Upper lobe of right lung (tissue), 1 donor: ENCODE results near the gene DBP. TPM values are rescaled to one million over a fixed set of nuclear protein-coding genes. Genes with fewer than 3 reads are reported as not detected.

ENCODE experiments used
- ATAC-seq: fragments of 200-7000 bp; cut with Tn5 transposase; one replicate; pipeline ENCODE4 v1.9.1; 2020; ENCODE audit warnings: mild to moderate bottlenecking, moderate library complexity
- DNase-seq: peaks from one replicate; pipeline ENCODE4 v3.0.0-alpha.2; 2020
- H3K27ac ChIP-seq: fragments of 200-600 bp; one replicate; pipeline ENCODE4 v1.8.0; 2022
- H3K27me3 ChIP-seq: fragments of 200-600 bp; one replicate; pipeline ENCODE4 v1.8.0; 2022; ENCODE audit warnings: mild to moderate bottlenecking
- H3K36me3 ChIP-seq: fragments of 200-600 bp; one replicate; pipeline ENCODE4 v1.8.0; 2022
- H3K4me1 ChIP-seq: fragments of 200-600 bp; one replicate; pipeline ENCODE4 v1.8.0; 2022
- H3K4me3 ChIP-seq: fragments of 200-600 bp; one replicate; pipeline ENCODE4 v1.8.0; 2022; ENCODE audit warnings: mild to moderate bottlenecking
- H3K9me3 ChIP-seq: fragments of 200-600 bp; one replicate; pipeline ENCODE4 v1.8.0; 2022
- CTCF ChIP-seq: fragments of 200-600 bp; IDR thresholded peaks from one replicate; pipeline ENCODE4 v1.8.0; 2022; ENCODE audit warnings: antibody characterized with exemption
- intact Hi-C: fragments of 100-400 bp; cut with DNase I; formaldehyde crosslinking; loops from one replicate; pipeline ENCODE4 v1.11.0; 2022
- total RNA-seq: library from RNA; stranded (reverse); fragmentation: NEBNext Ultra II Directional; extraction: Animal tissue kit (Norgen Biotek cat#: 25700); gene quantifications from one replicate; pipeline ENCODE4 v1.2.1, GENCODE V29; 2021
- donor health status: DM: no; HTN: yes; CAD: no; lungs with severe emphysema.

Gene DBP
- total RNA-seq, 1 donor from 2014 or later = 17.7 TPM

- no peak for DNase-seq
- no peaks in the 10 kb centered on the region for H3K27me3 ChIP-seq
- no peak overlapping the region for H3K27ac ChIP-seq
- H3K4me3 ChIP-seq = no peak overlapping the region
- intact Hi-C loops = no loop called here
- ATAC-seq = no peak
- no peaks in the 10 kb centered on the region for H3K36me3 ChIP-seq
- H3K4me1 ChIP-seq = no peaks in the 10 kb centered on the region
- no peaks in the 10 kb centered on the region for H3K9me3 ChIP-seq
- no peak for TF ChIP-seq CTCF
Measured at GRCh38 chr19:48596237-48596636, 40.9 kb downstream of the DBP start.

- Histone ChIP-seq H3K9me3 (no peaks in the 10 kb centered on the region), H3K27ac (no peak overlapping the region), H3K36me3 (no peaks in the 10 kb centered on the region), H3K27me3 (no peaks in the 10 kb centered on the region), H3K4me3 (no peak overlapping the region), H3K4me1 (no peaks in the 10 kb centered on the region)
- intact Hi-C loops = no loop called here
- DNase-seq = no peak
- no peak for ATAC-seq
- TF ChIP-seq CTCF = no peak
Measured at GRCh38 chr19:48595833-48596232, 41.3 kb downstream of the DBP start.

- ATAC-seq (no peak), DNase-seq (no peak)
- Histone ChIP-seq H3K4me1 (no peaks in the 10 kb centered on the region), H3K4me3 (no peak overlapping the region), H3K36me3 (no peaks in the 10 kb centered on the region), H3K27me3 (no peaks in the 10 kb centered on the region), H3K9me3 (no peaks in the 10 kb centered on the region), H3K27ac (no peak overlapping the region)
- intact Hi-C loops = no loop called here
- TF ChIP-seq CTCF = no peak
Measured at GRCh38 chr19:48595171-48595570, 42.0 kb downstream of the DBP start.

GRCh38 chr19:48591021-48591420, 46.2 kb downstream of the DBP start:
- ATAC-seq (no peak), DNase-seq (no peak)
- H3K27ac ChIP-seq = no peak overlapping the region
- H3K9me3 ChIP-seq = no peaks in the 10 kb centered on the region
- intact Hi-C loops = no loop called here
- no peak for TF ChIP-seq CTCF
- H3K36me3 ChIP-seq = no peaks in the 10 kb centered on the region
- no peaks in the 10 kb centered on the region for H3K27me3 ChIP-seq
- no peak overlapping the region for H3K4me3 ChIP-seq
- H3K4me1 ChIP-seq = no peaks in the 10 kb centered on the region

GRCh38 chr19:48588670-48589401, 48.3 kb downstream of the DBP start:
- H3K27me3 ChIP-seq = no peaks in the 10 kb centered on the region
- H3K36me3 ChIP-seq = no peaks in the 10 kb centered on the region
- intact Hi-C loops = loop anchor here (10.0 kb wide), 1 partner anchor 94 kb away; no protein-coding TSS in a partner anchor
- H3K4me1 ChIP-seq = peaks cover 6% of the 10 kb centered on the region
- H3K9me3 ChIP-seq = no peaks in the 10 kb centered on the region
- no peak overlapping the region for H3K27ac ChIP-seq
- H3K4me3 ChIP-seq = peak overlapping the region; percentile 39
- ATAC-seq (peak; percentile 90), DNase-seq (peak; percentile 96)
- TF ChIP-seq CTCF = peak; percentile 95
